NCI-H1930 (cell line): ENCODE measurements around the gene JAZF1.
A peak's percentile ranks its signal among the peaks of the same experiment; 100 is the strongest.
"Not testable (repeated sequence)": the region's sequence is repeated elsewhere in the genome, so short reads cannot be mapped to it uniquely, and the experiment has no call there.

Experiments
- DNase-seq, 2 experiments: peaks; one replicate each; lab custom pipeline; 2025; lab: John Stamatoyannopoulos, UW

Gene JAZF1

DNA sequence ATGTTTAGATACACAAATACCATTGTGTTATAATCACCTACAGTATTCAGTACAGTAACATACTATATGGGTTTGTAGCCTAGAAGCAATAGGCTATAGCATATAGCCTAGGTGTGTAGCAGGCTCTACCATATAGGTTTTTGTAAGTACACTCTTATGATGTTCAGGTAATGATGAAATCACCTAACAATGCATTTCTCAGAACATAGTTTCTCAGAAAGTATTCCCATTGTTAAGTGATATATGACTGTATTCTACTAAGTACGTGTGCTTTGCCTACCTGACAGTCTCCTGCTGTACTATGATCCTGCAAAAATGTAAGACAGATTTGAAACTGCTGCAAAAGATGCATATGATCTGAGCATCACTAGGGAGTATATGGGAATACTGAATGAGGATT is 137.9 kb downstream of the JAZF1 start:
- no peak for DNase-seq

DNA sequence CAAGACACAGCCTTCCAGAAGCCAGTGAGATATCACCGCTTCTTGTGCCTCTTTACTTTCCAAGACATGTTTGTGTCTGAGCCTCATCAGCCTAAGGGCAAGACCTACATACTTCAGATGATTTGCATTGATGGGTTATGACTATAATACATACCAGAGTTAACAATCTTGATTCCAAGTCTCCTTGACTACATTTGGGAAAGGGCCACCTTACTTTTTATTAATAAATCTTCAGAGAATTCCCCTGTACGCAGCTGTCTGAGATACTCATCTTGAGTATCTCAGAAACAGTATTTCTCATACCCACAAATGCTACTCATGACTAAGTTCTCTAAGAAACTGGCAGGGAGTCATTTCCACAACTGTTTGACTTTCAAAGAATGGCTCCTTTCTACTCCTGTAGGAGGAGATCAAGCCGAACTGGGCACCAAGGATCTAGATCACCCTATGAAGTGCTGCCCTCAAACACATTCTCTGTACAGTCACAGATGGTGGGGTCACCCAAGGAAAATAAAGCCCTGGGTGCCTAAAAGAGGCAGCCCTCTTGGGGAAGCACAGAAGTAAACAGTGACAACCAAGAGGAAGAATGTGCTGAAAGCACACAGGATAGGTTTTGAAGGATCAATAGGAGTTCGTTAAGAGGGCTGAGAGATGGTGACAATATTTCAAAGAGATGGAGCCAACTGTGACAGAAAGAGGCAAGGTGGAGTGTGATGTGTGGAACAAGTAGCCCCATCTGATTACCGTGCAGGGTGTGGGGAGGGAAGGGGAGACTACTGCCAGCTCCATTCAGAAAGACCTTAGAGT is 138.9 kb downstream of the JAZF1 start:
- DNase-seq, result no peak

DNA sequence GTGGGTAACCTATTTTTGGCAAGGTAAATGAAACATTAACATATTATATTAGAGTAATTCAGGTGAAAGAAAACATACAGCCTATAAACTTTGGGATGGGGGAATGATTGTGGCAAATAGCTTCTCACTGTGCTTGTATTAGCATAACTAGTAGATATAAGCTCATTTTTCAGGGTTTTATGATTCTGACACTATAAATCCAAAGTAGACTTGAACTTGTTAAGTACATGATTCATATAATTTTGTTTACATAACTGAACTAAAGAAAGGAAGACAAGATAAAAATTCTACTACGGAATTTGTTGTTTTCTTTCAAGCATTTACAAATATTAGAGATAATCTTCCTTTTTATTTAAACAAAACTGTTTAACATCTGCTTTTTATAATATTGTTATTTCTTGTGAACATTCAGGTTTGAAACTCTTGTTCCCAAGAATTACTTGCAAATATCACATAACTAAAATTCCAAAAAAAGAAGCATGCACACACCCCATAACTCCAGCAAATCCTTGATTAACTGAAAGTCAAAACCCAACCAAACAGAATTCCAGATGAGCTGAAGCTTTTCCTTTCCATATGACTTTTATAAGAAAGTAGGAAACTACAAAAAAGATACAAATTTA is 142.3 kb downstream of the JAZF1 start:
- DNase-seq, result no peak

DNA sequence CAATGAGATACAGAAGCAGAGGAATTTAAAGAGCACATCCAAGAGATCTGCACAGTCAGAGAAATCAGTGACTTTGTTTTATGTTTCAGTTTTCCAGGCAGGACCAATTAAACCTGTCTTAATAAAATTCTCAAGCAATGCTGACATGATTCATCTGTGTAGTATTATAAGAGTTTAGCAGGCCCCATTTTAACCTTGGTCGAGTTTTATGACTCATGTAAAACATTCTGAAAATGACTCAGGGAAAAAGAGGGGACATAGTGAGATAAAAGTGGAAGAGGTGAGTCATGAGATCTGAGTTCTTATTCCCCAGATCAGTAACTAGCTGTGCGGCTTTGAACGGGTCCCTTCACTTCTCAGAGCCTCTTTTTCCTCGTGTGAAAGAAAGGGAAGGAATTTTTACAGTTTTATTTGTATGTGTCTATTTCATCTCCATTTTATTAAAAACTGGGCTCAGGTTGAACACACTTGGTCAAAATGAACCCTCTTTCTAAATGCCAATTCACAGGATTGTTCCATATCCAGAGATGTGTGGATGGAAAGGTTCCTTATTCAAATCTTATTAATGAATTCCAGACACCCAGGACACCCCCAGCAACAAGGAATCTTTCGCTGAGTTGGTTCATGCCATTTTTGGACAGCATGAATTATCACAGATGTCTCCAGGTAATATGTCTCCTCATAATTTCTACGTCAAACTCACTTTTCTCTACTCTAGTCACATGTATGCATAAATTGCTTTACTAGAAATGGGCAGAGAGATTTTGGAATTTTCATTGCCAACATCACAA is 143.2 kb downstream of the JAZF1 start:
- no peak for DNase-seq

DNA sequence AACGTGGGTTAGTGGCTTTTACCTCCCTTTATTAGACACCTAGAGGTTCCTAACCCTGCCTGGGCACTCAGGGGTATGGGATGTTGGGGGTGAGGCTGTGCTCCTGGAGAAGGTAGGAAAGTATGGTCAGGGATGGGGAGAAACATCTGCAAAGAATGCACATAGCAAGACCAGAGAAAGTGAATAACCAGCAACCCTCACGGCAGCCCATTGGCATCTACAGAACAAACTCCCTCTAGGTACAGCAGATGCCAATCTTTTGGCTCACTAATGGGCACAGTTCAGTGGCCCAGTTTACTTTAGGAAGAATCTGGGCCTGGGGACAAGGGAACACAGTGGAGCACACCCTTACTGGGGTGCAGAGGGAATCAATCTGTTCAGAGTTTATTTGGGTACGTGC is 143.9 kb downstream of the JAZF1 start:
- DNase-seq, result no peak

DNA sequence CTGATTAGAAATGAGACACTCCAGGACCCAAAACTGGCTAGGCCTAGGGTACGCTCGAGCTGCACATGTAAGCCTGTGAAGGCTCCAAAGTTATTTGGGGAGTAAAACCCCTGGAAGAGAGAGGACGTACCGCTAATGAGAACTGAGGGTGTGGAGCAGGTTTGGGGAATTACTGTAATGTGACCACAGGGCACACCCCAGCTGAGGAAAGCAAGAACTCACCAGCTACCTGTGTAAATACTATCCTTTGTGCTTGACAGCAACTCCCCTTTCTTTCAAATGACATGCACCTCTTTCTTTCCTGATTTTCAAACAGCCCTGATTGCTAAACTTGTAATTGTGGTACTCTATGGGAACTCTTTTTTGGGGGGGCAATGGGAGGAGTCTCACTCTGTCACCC is 147.2 kb downstream of the JAZF1 start:
- no peak for DNase-seq

DNA sequence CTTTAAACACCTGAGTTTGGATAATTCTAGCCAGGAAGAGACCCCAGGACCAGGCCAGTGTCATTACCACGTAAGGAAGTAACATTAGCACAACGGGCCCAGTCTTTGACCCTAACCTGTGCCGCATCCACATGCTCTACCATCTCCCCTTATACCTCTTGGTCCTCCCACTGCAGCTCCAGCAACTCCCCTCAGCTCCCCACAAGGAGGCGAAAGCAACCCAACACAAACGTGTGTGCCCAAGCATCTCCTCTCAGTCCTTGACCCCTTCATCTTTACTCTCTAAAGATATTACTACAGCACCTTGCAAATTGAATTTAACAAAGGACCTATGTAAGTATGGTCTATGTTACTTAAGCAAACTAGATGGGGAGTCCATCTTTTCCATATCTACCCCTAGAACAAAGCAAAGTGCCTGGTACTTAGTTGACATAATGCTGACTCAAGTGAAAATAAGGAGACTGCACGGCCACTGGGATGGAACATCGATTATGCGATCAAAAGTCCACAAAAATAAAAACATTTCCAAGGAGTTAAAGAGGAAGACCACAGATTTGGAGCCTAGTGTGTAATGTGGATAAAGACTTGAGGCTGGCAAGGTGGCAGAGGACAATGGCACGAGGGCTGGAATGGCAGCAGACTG is 147.7 kb downstream of the JAZF1 start:
- no peak for DNase-seq

DNA sequence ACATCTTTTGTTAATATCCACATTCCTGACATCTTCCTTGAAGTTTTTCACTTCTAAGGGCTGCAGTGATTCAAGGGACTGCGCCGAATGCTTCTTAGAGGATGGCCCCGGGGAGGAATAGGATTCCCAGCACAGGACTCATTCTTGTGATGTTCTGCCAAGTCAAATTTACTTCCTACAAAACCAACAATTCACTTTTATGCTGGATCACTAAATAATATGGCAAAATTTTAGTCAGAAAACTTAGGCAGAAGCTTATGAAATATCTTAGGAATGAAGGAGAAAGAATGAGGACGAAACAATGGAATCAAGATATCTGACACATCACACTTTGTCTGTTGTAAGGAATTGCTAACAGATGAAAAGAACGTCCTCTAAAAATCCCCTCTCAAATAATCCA is 151.5 kb downstream of the JAZF1 start:
- no peak for DNase-seq

DNA sequence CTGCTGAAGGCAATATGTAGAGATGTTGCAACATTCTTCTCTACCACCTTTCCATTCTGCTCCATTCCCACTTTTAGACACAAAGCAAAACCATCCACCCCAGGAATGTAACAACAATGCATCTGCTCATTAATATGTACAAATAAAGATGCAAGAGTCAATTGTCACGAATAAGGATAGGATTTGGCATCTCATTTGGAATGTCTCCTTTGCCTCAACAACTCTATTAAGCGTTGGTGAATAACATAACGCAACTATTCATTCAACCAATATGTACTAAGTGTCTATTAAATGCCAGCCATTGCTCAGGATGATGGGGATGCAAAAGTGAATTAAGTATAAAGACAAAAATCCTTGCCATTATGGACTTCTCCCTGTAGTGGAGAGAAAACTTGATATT is 152.1 kb downstream of the JAZF1 start:
- DNase-seq, result no peak

DNA sequence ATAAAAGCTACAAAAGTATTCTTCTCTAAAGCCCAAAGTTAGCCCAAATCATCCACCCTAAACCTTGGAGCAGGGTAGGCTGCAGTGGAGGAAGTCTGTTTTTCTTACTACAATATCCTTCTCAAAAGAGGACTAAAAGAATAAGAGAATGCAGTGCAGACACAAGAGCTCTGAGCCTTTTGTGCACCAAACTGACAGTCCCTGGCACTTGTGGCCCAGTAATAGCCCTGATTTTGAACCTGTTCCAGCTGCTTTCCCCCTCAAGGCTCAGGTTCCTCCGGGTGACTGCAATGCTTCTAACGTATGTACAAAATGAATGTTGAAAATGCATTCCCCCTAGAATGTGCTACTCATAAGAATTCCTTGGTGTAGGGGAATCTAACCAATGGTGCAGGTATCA is 154.4 kb downstream of the JAZF1 start:
- DNase-seq, result no peak

DNA sequence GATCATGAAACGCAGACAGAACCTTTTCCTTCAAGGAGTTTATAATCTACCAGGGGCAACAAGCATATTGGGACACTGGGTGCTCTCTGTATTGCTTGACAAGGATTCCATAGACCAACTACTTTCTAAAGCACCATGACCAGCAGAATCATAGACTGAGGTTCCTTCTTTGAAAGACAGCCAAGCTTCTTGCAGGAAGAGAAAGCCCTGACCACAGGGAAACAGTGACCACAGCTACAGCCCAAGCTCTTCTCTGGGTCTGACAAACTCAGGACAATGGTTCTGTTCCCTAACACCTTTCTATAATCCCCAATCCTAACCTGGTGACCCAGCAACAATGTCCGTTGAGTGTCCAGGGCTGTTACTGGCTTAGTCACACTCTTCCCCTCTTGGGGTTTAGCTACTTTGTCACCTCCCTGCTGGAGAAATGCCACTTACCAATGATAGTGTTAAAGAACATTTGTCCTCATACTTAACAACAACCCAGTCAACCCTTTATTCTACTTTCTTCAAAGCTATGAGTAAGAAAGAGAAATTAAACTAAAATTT is 155.7 kb downstream of the JAZF1 start:
- no peak for DNase-seq

DNA sequence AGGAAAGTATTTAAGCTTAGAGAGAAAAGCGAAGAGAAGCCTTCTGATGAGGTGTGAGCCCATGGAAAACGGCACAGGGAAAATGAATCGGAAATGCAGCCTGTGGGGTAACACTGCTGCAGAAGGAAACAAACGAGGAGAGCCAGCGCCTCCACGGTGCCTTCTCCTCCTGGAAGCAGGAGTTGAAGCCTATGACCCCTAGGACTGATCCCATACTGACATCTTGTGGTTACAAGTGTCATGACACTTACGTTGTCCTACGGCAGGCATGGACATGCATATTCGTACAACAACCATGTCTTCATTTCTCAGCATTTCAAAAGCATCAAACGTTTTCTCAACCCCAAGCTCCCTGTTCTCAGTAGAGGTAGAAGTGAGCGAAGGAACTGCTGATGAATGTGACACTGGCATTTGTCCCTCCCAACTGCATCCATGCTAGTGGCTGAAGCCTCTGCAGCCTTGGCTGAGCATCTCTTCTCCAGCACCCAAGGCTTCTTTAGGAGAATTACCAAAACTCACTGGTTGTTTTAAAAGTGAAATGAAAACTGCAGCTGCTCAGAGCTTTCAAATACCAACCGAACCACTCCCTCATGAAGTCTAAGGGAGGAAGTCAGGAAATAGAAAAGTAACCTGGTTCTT is 160.2 kb downstream of the JAZF1 start:
- DNase-seq, result peak; percentile 59 to 75

DNA sequence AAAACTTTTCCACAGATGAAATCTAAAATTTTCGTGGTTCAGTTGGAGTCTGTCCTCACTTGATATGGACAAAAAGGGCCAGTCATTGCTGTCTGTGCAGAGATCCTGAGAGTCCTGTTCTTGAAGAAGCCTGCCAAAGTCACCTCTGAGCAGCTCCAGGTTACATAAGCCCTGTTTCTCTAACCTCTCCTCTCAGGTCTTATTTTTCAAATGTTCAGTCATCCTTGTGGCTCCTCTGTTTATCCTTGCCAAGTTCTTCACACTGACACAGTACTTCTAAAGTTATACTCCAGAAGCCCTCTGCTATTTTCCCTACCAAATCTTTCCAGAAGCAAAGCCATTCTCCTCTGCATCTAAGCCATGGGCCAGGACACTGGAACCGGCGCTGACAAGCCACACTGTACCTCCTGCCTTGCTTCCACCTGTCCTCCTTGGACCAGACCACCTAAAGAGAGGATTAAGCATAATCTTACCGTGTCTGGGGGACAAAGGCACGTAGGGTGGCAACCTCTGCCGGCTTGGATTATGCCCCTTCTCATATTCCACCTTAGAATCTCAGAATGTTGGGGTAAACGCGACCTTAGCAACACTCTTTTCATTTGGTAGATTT is 161.6 kb downstream of the JAZF1 start:
- DNase-seq, result no peak

DNA sequence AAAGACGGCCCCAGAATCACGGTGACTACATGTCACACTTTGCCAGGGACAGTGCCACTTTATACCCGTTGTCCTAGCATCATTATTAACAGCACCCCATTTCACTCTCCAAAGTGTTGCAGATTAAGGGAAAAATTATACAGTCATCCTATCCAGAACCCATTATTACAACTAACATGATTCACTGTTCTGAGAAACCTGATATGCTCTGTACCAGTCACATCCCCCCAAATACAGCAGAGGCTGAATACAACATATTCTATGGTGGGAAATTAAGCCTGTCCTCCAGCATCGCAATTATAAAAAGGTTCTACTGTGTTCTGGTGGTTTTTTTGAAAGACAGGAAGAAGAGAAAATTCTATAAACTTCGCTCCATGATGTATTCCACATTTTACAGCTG is 162.1 kb downstream of the JAZF1 start:
- no peak for DNase-seq

DNA sequence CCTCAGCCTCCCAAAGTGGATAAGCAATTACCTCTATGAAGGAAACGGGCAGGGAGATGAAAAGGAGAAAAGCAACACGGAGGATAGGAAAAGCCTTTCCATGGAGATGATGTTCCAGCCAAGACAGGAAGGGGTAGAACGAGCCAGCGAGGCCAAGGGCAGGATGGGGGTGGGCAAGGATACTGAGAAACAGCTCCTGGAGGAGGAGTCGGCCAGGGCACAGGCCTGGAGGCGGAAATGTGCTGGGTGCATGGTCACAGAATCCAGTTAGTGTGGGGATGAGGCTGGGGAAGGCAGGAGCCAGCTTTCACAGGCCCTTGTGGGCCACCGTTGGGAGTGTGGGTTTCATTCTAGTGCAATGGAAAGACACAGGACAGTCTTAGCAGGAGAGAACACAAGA is 162.6 kb downstream of the JAZF1 start:
- DNase-seq, result no peak

DNA sequence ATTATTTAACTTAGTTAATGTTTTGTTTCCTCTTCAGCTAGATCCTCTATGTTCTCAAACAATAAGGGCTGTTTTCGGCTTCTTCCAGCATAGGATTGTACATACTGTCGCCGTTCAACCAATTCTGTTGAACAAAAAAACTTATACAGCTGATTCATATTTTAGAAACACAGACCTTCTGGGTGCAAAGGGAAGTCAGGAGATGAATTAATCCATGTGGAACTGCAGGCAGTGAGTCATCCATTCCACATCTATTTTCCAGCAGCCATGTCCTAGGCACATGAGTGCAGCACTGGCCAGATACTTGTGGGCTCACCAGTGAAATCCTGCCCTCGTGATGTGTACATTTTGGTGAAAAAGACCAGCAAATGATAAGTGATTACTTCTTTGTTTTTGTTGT is 163.2 kb downstream of the JAZF1 start:
- no peak for DNase-seq

DNA sequence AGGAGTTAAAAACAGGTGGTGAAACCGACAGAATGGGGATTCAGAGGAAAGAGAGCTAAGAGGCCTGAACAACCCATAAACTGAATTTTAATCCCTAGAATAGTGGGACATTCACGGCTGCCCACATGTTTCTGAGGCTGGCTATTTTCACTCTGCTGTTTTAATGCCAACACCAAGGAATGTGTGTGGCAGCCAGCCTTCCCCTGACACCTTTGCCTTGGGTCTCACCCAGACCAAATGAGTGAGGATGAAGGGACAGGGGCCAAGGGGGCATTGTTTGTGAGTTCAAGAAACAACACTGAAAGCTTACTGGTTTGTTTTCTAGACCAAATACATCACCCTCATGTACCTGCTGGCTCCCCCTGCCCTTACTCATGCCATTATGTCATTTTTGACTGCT is 164.3 kb downstream of the JAZF1 start:
- DNase-seq, result no peak

DNA sequence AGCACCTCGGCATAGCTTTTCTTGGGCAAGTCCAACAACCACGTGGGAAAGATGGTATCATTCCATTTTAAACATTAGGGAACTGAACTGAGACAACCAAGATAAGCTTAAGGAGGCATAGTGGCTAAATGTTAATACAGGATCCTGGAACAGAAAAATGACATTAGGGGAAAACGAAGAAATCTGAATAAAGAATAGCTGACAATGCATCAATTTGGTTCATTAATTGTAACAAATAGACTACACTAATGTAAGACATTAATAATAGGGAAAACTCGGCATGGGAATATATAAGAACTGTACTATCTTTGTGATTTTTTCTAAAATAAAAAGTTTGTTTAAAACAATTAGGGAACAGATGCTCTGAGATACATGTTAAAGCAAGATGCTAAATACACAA is 165.4 kb downstream of the JAZF1 start:
- no peak for DNase-seq

DNA sequence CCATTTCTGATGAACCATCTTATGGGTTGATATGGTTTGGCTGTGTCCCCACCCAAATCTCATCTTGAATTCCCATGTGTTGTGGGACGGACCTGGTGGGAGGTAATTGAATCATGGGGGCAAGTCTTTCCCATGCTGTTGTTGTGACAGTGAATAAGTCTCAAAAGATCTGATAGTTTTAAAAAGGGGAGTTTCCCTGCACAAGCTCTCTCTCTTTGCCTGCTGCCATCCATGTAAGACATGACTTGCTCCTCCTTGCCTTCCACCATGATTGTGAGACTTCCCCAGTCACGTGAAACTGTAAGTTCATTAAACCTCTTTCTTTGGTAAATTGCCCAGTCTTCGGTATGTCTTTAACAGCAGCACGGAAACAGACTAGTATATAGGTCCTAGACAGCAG is 166.3 kb downstream of the JAZF1 start:
- not testable (repeated sequence) for DNase-seq

DNA sequence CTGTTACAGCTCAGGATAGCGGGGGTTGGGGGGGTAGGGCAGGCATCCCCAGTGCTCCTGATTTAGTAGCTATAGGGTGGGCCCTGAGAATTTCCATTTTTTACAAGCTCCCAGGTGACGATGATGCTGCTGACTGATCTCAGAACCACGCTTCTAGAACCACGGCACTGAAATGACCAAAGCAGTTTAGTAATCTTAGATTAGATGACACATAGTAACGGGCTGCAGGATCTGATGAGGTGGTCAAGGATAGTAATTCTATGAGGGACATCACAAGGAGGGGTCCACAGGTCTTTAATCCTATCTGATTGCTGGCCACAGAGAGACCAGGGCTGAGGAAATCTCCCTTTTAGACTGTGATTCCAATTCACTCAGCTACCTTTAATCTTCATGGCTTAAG is 167.2 kb downstream of the JAZF1 start:
- DNase-seq, result no peak

DNA sequence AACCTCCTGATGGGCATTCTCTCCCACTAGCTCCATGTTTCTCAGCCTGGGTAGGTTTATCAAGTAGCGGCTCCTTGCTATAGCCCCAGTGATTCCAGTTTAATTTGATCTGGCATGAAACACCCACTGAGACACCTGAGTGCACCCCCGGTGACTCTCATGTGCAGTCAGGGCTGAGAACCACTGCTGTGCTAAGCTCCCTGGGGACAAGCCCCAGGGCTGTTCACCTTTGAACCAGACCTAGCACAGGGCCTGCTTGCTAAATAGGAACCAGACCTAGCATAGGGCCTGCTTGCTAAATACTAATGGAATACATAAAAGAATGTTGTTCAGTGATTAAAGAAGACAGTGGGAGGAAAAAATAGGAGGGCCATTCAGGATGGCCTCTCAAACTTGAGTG is 167.6 kb downstream of the JAZF1 start:
- no peak for DNase-seq
